ENCODE results near the gene KRT26.
"Not testable (repeated sequence)": the region's sequence is repeated elsewhere in the genome, so short reads cannot be mapped to it uniquely, and the experiment has no call there.

Gene KRT26

DNA sequence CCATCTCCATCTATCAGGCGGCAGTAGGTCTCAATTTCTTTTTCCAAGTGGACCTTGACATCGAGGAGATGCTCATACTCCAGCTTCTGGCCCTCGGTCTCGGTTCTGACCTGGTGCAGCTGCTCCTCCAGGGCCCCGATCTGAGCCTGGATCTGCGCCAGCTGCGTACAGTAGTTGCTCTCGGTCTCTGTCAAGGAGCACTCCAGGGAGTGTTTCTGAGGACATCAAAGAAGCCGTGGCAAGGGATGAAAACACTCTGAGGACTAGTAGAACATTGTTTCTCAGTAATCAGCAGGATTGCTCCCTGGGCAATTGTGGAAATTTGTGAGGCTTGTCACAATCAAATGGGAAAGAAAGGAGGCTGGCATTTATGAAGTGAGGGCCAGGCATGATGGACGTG is 21.8 kb upstream of the KRT26 start:
- no peak for DNase-seq

DNA sequence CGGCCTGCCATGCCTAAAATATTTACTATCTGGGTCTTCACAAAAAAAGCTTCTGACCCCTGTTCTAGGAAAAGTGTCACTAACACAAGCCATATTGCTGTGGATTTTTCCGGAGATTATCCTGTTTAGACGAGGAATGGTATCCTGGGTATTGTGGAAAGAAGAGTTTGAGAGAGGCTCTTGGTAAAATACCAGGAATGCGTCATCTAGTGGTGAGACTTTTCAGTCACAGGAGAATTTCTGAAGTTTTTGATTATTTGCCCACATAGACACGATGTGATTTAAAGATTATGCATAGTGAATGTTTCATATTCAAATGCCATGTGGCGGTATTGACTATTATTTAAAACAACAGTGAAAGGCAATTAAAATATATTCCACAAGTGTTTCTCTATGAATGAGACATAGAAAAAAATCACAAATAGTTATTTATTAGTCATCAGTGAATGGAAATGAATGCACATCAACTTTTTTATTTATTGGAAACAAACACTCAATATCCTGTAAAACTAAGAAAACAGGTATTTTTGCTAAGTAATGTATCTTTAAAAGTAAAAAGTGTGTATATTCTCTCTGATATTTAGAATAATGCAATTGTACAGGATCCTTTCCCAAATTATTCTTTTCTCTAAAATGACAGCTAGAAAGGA is 19.9 kb upstream of the KRT26 start:
- DNase-seq = peak; percentile 15 to 64

DNA sequence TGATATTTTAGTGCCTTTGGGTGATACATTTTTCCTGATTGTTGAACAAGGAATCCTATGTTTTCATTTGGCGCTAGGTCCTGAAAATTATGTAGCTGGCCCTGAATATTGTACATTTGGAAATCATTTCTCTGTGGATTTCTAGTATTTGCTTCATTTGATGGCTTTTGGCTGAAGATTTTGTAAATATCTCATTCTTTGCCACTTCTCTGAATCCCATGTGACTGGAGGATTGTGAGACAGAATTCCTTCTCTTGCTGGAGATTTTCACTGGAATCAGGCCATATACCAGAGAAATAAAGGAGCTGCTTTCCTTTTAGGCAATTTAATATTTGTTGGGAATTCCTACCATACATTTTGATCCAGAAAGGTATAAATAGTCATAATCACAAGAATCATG is 19.1 kb upstream of the KRT26 start:
- DNase-seq = no peak

DNA sequence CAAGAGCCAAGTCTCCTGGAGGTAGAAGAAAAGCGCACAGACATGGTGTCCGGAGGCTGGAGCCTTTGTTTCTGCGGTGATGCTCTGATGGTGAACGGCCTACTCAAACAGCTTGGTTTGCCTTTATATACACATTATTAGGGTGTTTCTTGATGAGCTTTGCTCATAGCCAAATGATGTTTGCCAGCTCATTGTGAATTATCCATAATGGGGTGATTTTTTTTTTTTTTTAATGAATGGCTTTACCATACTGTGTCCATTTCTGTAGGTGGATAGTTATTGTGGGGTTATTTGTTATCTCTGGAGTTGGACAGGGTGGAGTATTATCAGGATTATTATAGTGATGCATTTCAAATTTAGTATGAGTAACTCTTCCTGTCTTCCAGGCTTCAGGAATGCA is 10.4 kb upstream of the KRT26 start, which contains the start of gene KRT27:
KRT27 (minus strand) TSS at position 101 of the 400 bp plus-strand sequence; CDS start at position 44, 57 bp downstream.
- DNase-seq = no peak

DNA sequence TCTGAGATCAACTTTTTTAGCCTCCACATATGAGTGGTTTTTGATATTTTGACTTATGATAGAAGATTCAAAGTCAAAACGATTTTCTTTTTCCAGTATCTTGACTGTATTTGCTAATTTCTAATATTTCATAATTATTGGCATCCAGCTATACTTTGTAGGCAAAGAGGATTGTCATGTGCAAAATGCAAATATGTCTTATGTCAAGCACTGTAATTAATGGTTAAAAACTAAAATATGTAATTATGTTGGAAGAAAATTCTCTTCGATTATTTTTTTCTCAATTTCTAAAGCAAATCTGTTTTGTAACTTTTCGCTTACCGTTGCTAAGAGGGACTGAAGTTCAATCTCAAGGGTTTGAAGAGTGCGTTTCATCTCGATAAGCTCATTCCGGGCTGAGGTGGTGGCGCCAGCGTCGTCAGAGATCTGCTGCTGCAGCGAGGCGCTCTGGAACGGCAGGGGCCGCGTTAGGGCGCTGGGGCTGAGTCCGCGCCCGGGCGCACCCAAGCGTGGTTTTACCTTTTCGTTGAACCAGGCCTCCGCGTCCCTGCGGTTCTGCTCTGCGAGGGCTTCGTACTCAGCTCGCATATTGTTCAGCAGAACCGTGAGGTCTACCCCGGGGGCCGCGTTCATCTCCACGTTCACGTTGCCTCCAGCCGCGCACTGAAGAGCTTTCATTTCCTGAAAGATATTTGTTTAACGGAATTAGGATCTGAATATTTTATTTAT is 7.3 kb upstream of the KRT26 start:
- DNase-seq = peak in 1 of 2 experiments; percentile 47

DNA sequence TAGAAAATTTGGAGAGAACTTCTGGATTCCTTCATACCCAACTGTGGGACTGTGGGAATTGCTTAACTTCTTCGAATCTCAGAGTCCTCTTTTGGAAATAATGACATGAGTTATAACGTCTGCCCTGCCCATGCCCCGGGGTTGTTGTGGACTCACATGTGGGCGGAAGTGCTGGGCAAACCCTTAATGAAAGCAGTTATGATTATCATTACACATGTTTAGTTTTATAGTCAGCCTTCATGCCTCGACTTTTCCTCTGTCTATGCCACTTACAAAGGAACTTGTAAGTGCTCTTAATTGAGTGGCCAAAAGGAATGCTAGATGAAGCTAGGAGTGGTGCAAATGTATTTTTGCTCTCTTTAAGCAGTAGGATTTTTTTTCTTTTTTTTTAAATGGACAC is 6.5 kb upstream of the KRT26 start:
- no peak for DNase-seq

DNA sequence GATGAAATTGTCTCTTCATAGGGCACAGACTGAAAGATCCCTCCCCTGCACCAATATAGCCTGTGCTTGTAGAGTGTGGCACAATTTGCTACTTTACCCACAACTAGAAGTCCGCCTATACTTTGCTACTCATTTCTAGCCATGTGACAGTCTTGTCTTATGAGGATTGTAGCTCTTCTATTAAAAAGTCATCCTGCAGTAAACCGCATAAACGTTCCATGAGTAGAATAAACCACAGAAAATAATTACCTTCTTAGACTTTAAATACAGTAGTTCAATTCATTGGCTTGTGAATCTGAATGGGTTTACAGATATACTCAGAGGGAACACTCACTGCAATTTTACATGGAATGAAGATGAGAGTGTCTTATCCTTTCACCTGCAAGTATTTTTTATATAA is 6.0 kb upstream of the KRT26 start:
- DNase-seq = no peak

DNA sequence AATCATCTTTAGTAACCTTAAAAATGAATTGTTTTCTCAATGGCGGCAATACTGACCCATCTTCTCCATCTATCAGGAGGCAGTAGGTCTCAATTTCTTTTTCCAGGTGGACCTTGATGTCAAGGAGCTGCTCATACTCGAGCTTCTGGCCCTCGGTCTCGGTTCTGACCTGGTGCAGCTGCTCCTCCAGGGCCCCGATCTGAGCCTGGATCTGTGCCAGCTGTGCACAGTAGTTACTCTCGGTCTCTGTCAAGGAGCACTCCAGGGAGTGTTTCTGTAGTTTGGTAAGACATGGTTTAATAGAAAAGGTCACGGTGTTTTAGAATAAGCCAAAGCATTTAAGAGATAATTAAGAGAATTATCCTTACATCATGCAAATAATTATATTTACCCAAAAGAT is 5.5 kb upstream of the KRT26 start:
- no peak for DNase-seq

DNA sequence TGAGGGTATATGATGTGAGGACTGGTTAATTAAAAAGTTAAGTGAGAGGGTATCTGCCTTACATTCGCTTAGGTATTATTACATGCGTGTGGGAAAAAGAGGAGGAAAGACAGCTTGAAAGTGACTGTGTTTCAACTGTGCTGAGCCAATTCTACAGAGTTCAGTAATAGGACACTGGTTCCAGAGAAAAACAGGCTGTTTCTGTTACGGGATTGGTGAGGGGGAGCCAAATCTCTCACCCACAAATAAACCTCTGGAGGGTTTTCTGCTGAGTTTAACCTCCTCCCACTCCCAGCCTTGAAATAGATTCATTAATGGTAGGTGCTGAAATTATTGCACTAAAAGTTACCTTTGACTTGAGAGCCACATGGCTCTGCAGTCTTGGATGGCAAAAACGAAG is 3.9 kb upstream of the KRT26 start:
- DNase-seq = no peak

DNA sequence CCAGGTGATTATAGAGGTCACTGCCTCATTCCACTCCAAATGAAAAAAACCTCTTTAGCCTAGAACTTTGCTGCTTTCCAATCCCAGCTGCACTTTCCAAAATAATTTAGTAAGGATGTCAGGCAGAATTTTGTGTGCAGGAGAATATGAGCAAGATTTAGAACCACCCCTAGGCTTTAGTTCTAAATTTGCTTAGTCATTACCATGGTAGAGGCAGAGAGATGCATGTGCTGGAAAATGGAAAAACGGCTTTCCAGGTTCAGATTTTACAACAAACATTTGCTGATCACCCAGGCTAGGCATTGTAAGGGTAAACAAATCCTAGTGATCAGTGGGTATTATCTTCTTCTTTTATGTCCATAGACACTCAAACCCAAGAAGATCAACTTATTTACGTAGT is 6.3 kb downstream of the KRT26 start:
- DNase-seq = no peak

DNA sequence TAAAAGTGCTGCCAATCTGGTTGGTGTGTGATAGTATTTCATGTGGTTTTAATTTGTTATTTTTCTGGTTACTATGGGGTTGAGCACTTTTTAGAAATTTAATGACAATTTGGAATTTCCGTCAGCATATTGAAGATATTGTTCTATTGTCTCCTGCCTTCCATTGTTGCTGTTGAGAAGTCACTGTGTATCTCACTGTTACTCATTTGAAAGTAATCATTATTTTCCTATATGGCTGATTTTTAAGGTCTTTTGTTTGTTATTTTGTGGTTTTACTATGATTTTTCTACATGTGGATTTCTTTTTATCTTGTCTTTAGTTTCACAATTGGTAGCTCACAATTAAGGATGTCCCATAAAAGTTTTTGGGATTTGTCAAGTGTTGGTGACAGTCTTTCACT is 8.2 kb downstream of the KRT26 start:
- DNase-seq = no peak

DNA sequence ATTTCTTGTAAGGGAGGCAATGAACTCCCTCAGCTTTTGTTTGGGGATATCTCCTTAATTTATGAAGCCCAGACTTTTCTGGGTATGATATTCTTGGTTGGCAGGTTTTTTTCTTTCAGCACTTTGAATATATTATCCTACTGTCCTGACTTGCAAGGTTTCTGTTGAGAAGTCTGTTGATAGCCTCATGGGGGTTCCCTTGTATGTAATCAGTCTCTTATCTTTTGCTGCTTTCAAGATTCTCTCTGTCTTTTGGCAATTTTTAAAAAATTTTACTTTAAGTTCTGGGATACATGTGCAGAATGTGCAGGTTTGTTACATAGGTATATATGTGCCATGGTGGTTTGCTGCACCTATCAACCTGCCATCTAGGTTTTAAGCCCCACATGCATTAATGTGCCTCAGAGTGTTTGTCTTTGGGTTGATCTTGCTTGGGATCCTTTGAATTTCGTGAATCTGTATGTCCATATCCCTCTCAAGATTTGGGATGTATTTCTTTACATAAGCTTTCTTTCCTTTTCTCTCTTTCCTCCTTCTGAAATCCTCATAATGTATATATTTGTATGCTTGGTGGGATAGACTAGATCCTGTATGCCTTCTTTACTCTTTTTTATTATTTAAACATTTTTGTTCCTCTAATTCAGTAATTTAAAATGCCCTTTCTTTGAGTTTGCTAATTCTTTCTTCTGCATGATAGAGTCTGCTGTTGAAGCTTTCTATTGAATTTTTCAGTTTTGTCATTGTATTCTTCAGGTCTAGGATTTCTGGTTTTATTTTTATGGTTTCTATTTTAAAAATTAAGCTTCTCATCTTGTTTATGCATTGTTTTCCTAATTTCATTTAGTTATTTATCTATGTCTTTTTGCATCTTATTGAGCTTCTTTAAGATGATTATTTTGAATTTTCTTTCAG is 11.6 kb downstream of the KRT26 start:
- DNase-seq = no peak

DNA sequence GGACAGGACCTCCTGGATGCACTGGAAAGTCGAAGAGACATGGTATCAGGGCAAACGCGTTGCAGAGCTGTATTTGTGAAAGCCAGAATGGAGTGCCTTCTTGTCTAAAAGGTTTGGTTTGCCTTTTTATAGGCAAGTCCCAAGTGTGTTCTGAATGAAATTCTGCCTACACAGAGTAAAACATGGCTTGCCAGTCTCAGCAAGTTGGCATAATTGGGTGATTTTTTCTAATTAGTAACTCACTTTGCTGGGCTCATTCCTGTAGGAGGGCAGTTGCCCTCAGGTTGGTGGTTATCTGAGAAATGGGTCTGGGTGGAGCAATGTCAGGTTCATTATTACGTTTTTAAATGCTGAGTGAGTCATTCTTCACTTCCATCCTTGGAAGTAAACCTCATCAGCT is 16.8 kb downstream of the KRT26 start, which contains the start of gene KRT25:
KRT25 (minus strand) TSS at position 101 of the 400 bp plus-strand sequence; CDS start at position 41, 60 bp downstream.
- DNase-seq = no peak

DNA sequence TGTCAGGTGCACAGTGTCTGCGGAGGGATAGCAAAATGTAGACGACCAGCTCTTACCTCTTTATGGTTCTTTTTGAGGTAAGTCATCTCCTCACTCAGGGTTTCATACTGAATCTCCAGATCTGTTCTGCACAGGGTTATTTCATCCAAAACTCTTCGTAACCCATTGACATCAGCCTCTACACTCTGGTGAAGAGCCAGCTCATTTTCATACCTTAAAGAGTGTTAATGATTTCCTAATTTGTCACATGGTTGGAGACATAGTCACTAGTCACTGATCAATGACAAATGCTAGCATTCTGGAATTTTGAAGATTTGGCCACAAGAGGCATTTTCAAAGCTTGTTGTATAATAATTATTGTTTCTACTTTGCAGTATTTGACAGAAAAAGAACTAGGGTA is 18.2 kb downstream of the KRT26 start:
- DNase-seq = no peak

DNA sequence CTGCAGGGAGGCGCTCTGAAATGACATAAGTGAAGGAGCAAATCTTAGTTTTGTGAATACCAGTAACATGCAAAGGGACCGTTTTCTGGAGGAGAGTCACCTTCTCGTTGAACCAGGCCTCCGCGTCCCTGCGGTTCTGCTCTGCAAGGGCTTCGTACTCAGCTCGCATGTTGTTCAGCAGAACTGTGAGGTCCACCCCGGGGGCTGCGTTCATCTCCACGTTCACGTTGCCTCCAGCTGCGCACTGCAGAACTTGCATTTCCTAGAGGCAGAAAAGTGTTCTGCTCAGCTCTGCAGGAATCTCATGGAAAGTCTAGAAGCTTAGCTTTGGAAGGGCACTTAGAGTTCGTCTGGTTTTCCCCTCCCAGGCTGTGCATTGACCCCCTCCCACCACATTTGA is 20.9 kb downstream of the KRT26 start:
- no peak for DNase-seq

DNA sequence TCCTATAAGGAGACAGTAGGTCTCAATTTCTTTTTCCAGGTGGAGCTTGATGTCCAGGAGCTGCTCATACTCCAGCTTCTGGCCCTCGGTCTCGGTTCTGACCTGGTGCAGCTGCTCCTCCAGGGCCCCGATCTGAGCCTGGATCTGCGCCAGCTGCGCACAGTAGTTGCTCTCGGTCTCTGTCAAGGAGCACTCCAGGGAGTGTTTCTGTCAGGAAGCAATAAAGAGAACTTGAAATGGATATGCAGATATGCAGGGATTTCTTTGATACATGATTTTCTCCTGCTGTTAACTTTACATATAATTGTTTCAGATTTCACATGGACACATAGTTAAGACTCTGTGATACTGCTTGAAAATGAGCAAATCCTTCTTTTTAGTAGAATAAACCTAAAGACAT is 21.6 kb downstream of the KRT26 start:
- DNase-seq = no peak

DNA sequence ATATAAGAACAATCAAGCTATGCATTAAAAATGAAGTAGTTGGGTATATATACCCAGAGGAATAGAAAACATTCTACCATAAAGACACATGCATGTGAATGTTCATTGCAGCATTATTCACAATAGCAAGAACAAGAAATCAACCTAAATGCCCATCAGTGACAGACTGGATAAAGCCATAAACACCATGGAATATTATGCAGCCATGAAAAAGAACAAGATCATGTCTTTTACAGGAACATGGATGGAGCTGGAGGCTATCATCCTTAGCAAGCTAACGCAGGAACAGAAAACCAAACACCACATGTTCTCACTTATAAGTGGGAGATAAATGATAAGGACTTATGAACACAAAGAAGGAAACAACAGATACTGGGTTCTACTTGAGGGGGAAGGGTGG is 23.3 kb downstream of the KRT26 start:
- DNase-seq = not testable (repeated sequence)

DNA sequence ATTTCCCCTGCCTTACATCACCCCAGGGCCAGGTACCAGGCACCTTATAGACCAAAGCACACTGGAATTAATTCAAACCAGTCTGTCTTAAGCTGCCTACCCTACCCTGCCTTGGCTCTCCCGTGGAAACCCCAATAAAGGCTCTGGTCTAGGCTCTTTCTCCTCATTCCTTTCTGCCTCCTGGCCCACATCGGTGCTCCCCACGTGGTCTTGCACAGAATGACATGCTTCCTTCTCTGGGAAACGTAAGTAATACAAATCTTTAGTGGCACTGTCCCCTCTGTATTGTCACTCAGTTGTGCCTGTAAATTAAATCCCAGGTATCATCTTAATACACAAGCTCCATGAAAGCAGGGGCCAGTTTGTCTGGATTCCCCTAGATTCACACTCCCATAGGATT is 33.4 kb downstream of the KRT26 start:
- DNase-seq = no peak

DNA sequence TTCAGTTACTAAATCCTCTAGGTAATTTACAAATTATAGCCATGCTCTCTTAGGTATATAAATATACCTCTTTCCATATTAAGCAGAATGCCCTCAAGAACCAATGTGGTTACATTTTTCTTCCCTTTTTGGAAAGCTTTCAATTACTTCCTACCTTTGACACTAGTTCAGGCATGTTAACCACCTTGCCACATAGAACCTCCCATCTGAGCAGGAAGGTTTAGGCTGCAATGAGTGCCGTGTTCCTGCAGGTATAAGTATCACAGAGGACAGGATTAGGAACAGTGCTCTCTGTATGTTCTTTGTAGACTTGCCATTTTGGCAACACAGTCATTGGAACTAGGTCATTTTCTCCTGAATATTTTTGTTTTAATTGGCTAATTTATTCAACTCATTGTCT is 37.0 kb downstream of the KRT26 start:
- DNase-seq = no peak

DNA sequence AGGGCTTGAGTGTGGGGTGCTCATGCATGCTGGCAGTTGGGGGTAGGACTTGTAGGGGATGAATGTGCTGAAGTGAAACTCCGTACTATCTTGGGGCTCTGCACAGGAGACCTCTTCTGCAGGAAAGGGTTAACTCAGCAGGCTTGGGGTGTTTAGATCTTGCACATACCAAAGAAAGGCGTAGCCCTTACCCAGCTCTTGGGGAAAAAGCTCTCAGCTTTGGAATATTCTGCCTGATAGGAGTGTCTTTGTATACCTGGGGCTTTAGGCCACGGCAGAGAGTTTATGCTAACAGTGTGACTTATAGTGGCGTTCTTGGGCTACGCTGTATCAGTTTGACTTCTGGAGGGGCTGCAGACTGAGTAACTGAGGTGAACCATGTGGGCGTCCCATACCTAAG is 38.0 kb downstream of the KRT26 start:
- DNase-seq = no peak

DNA sequence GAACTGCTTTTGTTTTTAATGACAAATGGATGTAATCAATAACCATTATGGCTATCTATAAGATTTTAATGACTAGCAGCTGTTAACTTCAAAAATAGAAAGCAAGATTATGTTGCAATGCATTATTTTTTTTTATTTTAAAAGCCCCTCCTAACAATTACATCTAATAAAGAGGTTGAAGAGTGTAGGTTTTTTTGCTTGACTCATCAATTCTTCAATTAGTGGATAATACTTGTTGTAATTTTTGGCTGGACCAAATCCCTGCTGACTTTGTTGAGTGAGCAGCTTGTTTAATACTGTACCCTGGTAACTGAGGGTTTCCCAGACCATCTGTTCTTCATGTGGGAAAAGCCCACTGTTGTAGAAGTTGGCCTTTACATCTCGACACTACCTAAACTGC is 41.0 kb downstream of the KRT26 start:
- no peak for DNase-seq

DNA sequence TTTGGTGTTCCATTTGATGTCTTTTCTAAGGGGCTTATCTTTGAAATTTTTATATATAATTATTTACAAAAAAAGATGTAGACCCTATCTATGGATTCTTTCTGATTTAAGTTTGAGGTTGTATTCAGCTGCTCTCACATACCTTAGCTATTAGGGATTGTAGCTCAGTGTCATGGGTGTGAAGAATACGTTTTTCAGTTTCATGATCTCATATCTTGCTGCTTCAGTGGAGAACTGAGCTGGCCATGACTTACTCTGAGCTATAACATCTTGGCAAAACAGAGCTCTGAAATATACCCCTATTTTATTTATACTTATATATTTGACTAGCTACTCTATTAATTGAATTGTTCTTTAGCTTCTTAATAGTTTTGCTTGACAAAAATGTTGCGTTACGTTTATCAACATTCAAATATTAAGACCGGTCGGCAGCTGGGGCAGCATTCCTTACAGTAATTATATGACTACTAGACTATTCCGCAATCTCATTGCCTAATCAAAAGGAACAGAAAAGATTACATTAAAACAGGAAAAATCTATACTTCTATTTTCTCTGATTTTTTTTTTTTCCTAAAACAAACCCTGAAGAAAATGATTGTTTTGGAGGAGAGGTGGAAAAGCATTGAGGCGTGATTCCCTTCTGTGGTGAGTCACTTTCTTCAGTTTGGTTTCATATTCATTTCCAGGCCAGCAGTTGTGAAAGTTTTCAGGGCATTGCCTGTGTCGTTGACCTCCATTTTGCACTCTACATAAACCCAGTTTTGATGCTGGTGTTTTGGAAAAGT is 44.4 kb downstream of the KRT26 start:
- no peak for DNase-seq

DNA sequence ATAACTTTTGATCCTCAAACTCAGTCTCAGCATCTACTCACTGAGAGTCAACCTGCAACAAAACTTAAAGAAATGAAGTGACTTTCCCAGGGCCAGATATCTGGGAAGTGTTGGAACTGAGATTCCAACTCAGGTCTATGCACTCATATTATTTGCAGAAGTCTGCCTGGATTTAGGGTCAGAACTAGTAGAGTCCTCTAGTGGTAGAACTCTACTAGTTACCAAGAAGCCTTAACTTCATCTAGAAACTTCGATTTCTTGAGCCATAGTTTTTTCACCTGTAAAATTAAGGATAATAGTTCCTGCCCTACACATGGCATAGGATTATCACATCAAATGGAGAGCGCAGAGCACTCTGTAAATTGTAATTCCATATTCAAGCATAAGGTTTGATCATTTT is 45.1 kb downstream of the KRT26 start:
- peak in 1 of 2 experiments; percentile 5 for DNase-seq
